Measurements from ENCODE around the gene BICDL1.

BICDL1 gene

DNA sequence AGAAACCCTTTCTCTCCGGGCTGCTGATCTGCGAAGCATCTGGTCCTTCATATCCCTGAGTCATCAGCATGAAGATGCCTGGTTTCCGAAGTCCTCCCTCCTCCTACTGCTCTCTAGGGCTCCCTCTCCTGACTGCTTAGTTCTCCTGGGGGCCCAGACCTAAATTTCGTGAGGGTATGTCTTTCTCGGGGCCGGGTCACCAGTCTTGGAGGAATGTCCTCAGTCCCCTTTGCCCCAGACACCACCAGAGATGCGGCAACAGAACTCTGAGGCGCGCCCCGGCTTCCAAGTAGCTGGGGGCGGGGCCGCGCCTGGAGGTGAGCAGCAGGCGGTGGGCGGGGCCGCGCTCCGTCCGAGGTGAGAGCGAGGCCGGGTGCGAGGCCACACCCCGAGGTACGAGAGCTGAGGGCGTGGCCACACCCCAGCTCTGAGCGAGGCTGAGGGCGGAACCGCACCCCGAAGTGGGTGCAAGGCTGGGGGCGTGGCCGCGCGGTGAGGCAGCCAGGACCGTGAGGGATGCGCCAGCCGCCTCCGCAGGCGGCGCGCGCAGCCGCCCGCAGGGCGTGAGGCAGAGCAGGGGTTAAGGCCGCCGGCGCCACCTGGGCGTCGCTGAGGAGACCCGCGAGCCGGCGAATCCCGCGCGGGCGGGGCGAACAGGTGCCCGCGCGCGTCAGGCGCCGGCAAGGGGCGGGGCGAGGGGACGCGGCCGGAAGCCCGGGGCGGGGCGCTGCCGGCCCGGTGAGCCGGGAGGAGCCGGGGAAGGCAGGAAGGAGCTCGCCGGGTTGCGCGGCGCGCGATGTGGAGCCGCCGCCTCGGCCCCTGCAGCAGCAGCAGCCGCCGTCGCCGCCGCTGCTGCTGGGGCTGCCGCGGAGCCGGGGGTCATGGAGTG lies at the start of gene BICDL1:
BICDL1 (plus strand) TSS at position 765 of the 889 bp plus-strand sequence. CDS start 633 bp downstream, outside the sequence.
- peak; percentile 97 for DNase-seq

GRCh38 chr12:119940897-119941296 lies 48.1 kb upstream of the BICDL1 start:
- no peak for DNase-seq

GRCh38 chr12:119942386-119942785 lies 46.6 kb upstream of the BICDL1 start:
- no peak for DNase-seq

- no peak for DNase-seq
These were observed 42.8 kb upstream of the BICDL1 start for GRCh38 chr12:119946213-119946612.

DNA sequence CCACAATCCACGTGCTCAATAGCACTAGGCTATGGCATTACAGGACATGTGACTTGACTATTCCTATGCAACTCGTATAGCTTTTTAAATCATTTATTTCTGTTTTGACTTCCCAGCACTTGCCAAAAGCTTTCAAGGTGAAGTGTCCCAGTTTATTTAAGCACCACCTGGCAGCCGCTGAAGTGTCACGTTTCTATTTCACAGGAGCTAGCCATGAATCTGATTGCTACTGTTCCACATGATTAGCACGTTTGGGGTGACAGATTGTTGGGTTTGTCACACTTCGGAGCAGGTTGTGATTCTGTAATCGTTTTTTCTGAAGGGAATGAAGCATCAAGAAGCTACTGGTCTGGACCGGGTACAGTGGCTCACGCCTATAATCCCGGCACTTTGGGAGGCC lies 39.9 kb upstream of the BICDL1 start:
- no peak for DNase-seq

DNA sequence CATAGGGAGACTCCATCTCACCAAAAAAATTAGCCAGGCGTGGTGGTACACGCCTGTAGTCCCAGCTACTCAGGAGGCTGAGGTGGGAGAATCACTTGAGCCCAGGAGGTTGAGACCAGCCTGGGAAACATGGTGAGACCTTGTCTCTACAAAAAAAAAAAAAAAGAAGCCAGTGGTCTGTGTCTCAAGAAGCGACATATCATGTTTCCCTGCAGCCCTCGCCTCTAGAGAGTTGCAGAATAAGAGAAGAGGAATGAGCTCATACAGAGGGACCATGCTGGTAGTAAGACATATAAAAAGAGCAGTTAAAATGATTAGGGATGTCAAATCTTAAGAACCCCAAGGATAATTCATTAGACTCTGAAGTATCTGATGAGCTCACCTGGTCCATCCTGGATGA lies 39.4 kb upstream of the BICDL1 start:
- DNase-seq, result no peak

- no peak for DNase-seq
These were observed 33.0 kb upstream of the BICDL1 start for GRCh38 chr12:119956047-119956446.

DNA sequence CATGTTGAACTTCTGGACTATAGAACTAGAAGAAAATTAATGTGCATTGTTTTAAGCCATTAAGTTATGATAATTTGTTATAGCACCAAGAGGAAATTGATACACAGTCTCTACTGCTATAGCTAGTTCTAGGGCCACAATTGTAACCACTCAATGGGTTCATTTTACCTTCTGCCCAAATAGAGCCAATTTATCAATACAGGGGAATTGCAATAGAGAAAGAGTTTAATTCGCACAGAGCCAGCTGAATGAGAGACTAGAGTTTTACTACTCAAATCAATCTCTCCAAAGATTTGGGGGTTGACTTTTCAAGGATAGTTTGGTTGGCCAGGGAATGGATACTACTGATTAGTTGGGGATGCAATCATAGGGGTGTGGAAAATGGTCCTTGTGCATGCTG lies 31.9 kb upstream of the BICDL1 start:
- no peak for DNase-seq

GRCh38 chr12:119959435-119959834 lies 29.6 kb upstream of the BICDL1 start:
- DNase-seq, result no peak

DNA sequence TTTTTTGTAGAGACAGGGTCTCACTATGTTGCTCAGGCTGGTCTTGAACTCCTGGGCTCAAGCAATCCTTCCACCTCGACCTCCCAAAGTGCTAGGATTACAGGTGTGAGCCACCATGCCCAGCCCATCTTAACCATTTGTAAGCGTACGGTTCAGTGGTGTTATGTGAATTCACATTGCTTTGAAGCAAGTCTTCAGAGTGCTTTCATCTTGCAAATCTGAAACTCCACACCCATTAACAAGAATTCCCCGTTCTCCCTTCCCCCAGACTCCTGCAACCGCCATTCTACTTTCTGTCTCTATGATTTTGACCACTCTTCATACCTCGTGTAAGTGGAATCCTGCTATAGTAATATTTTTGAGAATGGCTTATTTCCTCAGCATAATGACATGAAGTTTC lies 24.9 kb upstream of the BICDL1 start:
- DNase-seq, result no peak

GRCh38 chr12:119964929-119965328 lies 24.1 kb upstream of the BICDL1 start:
- no peak for DNase-seq

- DNase-seq, result peak; percentile 61
These were observed 8.8 kb upstream of the BICDL1 start for GRCh38 chr12:119980242-119980641.

DNA sequence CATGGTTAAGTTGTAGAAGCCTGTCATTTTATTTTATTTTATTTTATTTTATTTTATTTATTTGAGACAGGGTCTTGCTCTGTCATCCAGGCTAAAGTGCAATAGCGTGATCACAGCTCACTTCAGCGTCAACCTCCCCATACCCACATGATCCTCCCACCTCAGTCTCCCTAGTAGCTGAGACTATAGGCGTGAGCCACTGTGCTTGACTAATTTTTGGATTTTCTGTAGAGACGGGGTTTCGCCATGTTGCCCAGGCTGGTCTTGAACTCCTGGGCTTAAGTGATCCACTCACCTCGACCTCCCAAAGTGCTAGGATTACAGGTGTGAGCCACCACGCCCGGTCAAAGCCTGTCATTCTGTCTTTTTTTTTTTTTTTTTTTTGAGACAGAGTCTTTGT lies 8.3 kb upstream of the BICDL1 start:
- DNase-seq, result peak; percentile 7

DNA sequence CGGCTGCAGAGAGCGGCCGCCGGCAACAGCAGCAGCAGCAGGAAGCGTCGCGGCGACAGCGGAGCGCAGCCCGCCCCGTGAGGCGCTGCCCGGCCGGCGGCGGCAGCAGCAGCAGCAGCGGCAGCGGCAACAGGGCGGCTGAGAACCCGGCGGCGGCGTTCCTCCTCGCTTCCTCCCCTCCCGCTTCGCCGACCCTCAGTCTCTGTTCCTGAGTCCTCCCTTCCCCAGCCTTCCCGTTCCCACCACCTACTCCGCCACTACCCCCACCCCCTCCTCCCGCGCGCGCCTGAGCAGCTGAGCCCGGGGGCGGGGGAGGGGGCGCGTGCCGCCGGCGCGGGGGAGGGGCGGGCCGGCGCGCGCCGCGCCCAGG lies 310 bp downstream of the BICDL1 start:
- no peak for DNase-seq

- DNase-seq, result peak; percentile 79
These were observed 820 bp downstream of the BICDL1 start for GRCh38 chr12:119989731-119990381.

DNA sequence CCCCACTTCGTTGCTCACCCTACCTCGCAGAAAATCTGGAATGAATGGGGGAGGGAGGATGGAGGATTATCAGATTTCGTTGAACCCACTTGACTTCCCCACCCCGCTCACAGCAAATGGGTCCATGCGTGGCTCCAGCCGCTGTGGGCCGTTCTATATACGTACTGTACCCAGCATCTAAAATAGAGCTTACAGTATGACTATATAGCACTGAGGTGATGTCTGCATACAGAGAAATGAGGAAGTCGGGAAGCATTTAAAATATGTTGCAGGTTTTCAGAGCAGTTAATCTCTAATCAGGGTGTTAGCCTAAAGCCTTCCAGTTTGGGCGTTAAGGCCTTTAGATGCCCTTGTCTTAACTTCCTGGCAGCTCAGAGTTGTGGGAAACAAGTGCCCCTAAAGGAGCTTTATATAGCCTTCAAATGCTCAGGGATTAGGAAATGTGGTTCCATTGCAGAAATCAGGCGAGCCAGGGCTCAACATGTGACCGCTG lies 1.4 kb downstream of the BICDL1 start:
- DNase-seq, result peak; percentile 39

DNA sequence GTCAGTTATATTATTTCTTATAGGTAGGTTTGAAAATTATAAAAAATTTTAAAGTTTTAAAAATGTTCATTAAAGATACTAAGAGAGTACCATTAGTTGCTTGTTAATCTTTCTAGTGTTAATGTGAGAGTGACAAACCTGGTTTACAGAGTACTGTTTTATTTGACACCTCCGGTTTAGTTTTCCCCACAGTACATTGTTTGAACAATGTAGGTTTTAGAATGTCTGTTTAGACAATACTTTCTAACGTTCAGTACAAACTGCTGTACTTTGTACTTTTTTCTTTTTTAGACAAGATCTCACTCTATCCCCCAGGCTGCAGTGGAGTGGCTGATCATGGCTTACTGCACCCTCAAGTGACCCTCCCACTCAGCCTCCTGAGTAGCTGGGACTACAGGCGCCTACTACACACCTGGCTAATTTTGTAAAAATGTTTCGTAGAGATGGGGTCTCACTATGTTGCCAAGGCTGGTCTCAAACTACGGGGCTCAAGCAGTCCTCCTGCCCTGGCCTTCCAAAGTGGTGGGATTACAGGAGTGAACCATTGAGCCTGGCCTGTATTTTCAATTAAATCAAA lies 3.2 kb downstream of the BICDL1 start:
- DNase-seq, result no peak

DNA sequence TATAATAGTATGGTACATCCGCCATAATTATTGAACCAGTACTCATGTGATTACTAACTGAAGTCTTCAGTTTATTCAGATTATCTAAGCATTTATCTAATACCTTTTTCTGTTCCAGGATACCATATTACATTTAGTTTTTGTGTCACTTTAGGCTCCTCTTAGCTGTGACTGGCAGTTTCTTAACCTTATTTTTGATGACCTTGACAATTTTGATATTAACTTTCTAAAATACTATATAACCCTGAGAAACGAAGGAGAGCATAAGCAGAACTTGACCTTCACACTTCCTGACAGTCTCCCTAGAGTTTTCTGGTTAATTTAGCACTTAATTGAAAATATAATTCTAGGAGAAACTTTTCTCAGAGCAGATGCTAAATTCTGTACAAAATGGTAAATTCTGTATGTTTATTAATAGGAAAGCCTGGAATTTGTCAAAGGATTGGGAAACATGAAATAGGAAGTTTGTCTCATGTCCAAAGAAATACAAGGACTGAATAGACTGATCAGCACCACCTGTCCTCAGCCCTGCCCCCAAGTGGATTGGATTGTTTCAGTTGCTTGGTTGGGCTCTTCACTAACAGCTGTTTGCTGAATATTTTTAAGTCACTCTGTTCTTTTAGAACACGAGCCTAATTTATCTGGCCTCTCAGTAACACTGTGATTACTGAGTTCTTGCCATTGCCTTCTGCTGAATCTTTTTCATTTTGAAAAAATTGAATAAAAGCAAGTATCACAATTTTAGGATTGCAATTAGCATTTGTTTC lies 6.0 kb downstream of the BICDL1 start:
- DNase-seq, result no peak

- no peak for DNase-seq
These were observed 7.4 kb downstream of the BICDL1 start for GRCh38 chr12:119996417-119996816.

DNA sequence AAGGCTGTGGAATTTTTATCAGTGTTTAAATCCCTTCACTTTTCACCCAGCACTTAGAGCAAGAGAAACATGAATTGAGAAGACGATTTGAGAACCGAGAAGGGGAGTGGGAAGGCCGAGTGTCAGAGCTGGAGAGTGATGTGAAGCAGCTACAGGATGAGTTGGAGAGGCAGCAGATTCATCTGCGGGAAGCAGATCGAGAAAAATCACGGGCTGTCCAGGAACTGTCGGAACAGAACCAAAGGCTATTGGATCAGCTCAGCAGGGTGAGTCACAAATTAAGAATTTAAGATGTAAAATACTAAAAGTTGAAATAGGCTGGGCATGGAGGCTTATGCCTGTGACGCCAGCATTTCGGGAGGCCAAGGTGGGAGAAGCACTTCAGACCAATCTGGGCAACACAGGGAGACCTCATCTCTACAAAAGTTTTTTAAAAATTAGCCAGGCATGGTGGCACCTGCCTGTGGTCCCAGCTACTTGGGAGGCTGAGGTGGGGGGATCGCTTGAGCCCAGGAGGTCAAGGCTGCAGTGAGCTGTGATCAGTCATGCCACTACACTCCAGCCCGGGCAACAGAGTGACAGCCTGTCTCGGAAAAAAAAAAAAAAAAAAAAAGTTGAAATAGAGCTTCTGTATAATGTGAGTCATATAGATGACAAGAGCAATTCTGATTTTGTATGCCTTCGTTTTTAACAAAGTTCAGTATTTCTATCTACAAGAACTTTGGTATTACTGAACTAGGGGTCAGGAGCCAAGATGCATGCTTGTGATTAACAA lies 9.6 kb downstream of the BICDL1 start:
- DNase-seq, result no peak

DNA sequence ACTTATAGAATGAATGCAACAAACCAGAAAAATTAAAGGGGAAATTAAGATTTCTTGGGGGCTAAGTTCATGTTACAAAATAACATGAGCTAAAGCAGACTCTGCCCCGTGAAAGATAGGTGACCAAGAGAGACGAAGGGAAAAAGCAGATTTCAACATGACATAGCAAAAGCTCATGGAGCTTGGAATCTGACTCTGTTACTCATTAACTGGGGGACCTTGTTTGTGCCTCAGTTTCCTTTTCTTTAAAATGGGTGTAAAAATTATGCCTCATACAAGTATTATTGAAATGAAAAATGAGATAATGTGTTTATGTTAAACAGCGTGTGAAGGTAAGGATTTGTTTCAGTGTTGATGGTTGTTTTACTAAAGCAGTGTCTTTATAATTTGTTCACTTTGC lies 11.5 kb downstream of the BICDL1 start:
- DNase-seq, result no peak

- DNase-seq, result peak; percentile 48
These were observed 17.4 kb downstream of the BICDL1 start for GRCh38 chr12:120006258-120006975.

Measured in activated CD4-positive, alpha-beta T cell treated with anti-CD3 and anti-CD28 coated beads, Interleukin-2, Interleukin-6, amounts not matched to agents 100 ng/mL and 50 ng/mL, durations not matched to agents 16 hours and 8 hours (primary cell).